Measurements from ENCODE around the gene INSL3.
A peak's percentile ranks its signal among the peaks of the same experiment; 100 is the strongest.

Gene INSL3

GRCh38 chr19:17821190-17821589 is at the start of gene INSL3:
INSL3 (minus strand) TSS chr19:17821519; CDS start chr19:17821506, 13 bp downstream.
- no peak for DNase-seq (ENCODE audit: low read depth)
- TF ChIP-seq CTCF (IDR thresholded peaks at IDR 0.05; ENCODE audit: insufficient read depth, low read depth, low read length, missing control alignments) = no peak
- no peak within 1 kb of the TSS for H3K4me3 ChIP-seq (ENCODE audit: low read depth, low read length)

DNA sequence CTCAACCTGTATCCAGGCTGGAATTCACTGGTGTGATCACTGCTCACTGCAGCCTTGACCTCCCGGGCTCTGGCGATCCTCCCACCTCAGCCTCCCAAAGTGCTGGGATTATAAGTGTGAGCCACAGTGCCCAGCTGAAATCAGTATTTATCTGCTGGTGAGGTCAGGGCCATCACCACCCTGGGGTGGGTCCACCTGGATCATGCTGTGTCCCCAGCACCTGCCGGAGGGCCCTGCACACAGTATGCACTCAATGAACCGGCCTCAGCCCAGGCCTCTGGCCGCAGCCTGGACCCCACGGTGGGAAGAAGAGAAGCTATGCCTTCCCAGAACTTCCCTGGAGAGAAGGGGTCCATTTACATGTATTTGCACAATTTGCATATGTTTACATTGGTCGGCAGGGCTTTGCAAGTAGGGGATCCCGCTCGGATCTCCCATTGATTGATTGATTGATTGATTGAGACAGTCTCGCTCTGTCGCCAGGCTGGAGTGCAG is 47.8 kb upstream of the INSL3 start:
- no peak for DNase-seq (ENCODE audit: low read depth)
- no peak for TF ChIP-seq CTCF (IDR thresholded peaks at IDR 0.05; ENCODE audit: insufficient read depth, low read depth, low read length, missing control alignments)
- no peak overlapping the region for H3K4me3 ChIP-seq (ENCODE audit: low read depth, low read length)

DNA sequence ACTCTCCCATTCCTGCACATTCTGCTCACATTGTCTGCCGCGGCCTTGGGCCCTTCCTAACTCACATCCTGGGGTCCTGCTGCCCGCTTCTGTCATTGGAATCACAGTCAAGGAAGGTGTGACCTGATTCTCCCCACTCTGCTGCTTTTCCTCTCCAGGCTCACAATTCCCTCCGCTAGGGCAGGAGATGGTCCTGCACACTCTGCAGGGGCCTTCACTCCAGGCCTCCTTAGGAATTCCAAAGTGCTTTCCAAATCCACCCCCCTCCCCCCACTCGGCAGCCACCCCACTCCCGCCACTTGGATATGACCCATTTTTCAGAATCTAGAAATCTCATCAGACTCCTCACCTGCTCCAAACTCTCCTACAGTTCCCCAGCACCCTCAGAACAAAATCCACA is 47.4 kb upstream of the INSL3 start:
- no peak for DNase-seq (ENCODE audit: low read depth)
- no peak overlapping the region for H3K4me3 ChIP-seq (ENCODE audit: low read depth, low read length)
- TF ChIP-seq CTCF (IDR thresholded peaks at IDR 0.05; ENCODE audit: insufficient read depth, low read depth, low read length, missing control alignments) = no peak

- TF ChIP-seq CTCF (IDR thresholded peaks at IDR 0.05; ENCODE audit: insufficient read depth, low read depth, low read length, missing control alignments) = no peak
- DNase-seq (ENCODE audit: low read depth) = no peak
- H3K4me3 ChIP-seq (ENCODE audit: low read depth, low read length) = no peak overlapping the region
These were observed 45.7 kb upstream of the INSL3 start for GRCh38 chr19:17866964-17867486.

DNA sequence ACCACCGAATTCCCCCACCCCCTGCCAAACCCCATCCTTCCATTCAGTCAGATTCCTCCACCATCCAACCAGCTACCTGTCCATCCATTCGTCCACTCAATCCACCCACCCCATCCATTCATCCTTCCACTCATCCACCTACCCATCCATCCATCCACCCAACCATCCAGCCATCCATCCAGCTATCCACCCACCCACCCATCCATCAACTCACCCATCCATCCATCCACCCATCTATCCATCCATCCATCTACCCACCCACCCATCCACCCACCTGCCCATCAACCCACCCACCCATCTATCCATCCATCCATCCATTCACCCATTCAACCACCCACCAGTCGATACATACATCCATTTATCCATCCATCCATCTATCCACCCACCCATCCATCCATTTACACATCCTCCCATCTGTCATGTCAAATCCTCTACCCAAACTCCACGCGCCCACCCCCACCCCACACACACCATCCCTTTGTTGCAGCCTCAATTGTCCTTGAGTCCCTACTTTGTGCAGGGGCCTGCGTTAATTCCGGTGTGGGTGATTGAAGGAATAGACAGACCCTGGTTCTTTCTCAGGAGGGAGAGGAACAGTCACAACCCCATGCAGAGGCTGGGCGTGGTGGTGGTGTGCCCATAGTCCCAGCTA is 45.1 kb upstream of the INSL3 start:
- no peak overlapping the region for H3K4me3 ChIP-seq (ENCODE audit: low read depth, low read length)
- no peak for DNase-seq (ENCODE audit: low read depth)
- no peak for TF ChIP-seq CTCF (IDR thresholded peaks at IDR 0.05; ENCODE audit: insufficient read depth, low read depth, low read length, missing control alignments)

DNA sequence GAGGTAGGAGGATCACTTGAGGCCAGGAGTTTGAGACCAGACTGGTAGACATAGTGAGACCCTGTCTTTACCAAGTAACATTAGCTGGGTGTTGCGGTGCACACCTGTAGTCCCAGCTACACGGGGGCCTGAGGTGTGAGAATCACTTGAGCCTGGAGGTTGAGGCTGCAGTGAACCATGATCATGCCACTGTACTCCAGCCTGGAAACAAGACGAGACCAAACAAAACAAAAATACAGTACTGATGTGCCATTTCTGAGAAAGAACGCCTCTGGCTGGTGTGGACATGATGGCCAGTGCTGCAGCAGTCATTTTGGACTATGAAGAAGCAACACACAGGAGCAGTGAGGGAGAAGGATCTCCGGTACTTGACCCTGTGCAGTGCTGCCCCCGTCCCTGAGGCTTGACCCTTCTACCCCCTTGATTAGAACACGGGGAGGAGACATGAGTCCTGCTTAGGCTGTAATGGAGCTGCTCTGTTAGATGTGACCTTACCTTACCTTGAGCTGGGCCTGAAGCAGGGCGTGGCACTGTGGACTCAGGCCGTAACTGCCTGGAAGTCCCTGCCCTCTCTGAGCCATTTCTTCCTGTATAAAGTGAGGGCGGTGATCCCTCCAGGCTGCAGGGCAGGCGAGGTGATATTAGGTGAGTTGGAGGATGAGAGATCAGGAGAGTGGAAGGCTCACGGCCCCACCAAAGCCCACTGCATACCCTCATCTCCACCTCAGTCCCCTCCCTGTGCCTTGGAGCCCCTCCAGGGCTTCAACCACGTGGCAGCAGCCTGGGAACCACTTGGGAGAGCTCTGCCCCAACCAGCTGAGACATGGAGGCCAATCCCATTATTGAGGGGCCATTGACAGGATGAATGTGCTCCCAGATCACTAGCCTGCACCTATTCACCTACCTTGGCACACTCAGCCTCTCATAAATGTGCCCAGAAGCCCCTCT is 44.3 kb upstream of the INSL3 start:
- H3K4me3 ChIP-seq (ENCODE audit: low read depth, low read length) = no peak overlapping the region
- DNase-seq (ENCODE audit: low read depth) = peak; percentile 63
- TF ChIP-seq CTCF (IDR thresholded peaks at IDR 0.05; ENCODE audit: insufficient read depth, low read depth, low read length, missing control alignments) = no peak

All from GM12865 (cell line).